ENCODE data around the gene DDX56. TPM values are rescaled to one million over a fixed set of nuclear protein-coding genes. Genes with fewer than 3 reads are reported as not detected.
A peak's percentile ranks its signal among the peaks of the same experiment; 100 is the strongest.

Gene DDX56
- total and polyA plus RNA-seq, 2 of the 13 experiments (the other 11 are each of a cell fraction or from before 2014, with no cell fraction given) = 82.6 to 120 TPM

GRCh38 chr7:44561481-44561880 is 12.2 kb downstream of the DDX56 start (continued):
- TF ChIP-seq KDM5B (CRISPR knock-in tag; IDR thresholded peaks at IDR 0.05; ENCODE audit: borderline replicate concordance) = 0 out of 2 replicates have a peak, but pooled peaks have one; percentile 6

- H2AFZ ChIP-seq (ENCODE audit: low read length) = no peak overlapping the region
- no TSS peak for BruUV-seq (replicated peaks)
- H3K9ac ChIP-seq (ENCODE audit: insufficient read depth, low read depth, low read length) = no peak overlapping the region
- peaks cover 40% of the 10 kb centered on the region for H3K4me1 ChIP-seq (ENCODE audit: insufficient read depth, low read length)
- 83% methylated on average over 4 of the region's 4 CpGs for WGBS (ENCODE audit: low lambda C conversion rate)
- no peaks in the 10 kb centered on the region for H3K79me2 ChIP-seq (ENCODE audit: insufficient read depth, low read length)
- POLR2A ChIA-PET = interaction anchor here (0.5 kb wide), 1 partner anchor 16 kb away, joined by 3 read pairs; no protein-coding TSS in a partner anchor
- no peaks in the 10 kb centered on the region for H3K27me3 ChIP-seq (ENCODE audit: control insufficient read depth in 1 of 2, insufficient read depth in 2 of 2, low read length in 2 of 2)
- CTCF ChIA-PET (ENCODE audit: low intra/inter-chr PET ratio, low total read pairs) = no interaction called here
- H3K4me3 ChIP-seq (replicated peaks in 1 of 3; ENCODE audit: insufficient read depth in 1 of 3, low read depth in 2 of 3, low read length in 3 of 3) = no peak overlapping the region
- in situ Hi-C loops (cut with HindIII; ENCODE audit: extremely low pct_ligation_motif_present, low pct_unique_long_range_greater_than_20kb) = no loop called here
- no peak overlapping the region for H3K4me2 ChIP-seq (ENCODE audit: low read depth, low read length)
- no peaks in the 10 kb centered on the region for H3K9me3 ChIP-seq (ENCODE audit: low read length)
- no peak overlapping the region for H3K27ac ChIP-seq (ENCODE audit: extremely low read length, insufficient read depth, low read length)
- ATAC-seq = peak; percentile 7
- no peak for FAIRE-seq
- peaks cover 1 to 4% of the 10 kb centered on the region in 2 experiments; a peak in 2 of 5 replicates for H3K36me3 ChIP-seq (replicated peaks in 1 of 2; ENCODE audit: control insufficient read depth in 1 of 2, insufficient read depth in 2 of 2, low read length in 2 of 2)
- H4K20me1 ChIP-seq (ENCODE audit: insufficient read depth, low read length) = no peaks in the 10 kb centered on the region
- DNase-seq (ENCODE audit: low spot score) = no peak
- intact Hi-C loops (cut with micrococcal nuclease; ENCODE audit: unreplicated experiment) = no loop called here
- no peak for TF ChIP-seq ZBTB14 (CRISPR knock-in tag; IDR thresholded peaks at IDR 0.05)
- no peak for TF ChIP-seq ZNF446 (CRISPR knock-in tag; IDR thresholded peaks at IDR 0.05)
- no peak for TF ChIP-seq YEATS2 (CRISPR knock-in tag; IDR thresholded peaks at IDR 0.05; ENCODE audit: borderline replicate concordance)
- TF ChIP-seq, protein P1, sequence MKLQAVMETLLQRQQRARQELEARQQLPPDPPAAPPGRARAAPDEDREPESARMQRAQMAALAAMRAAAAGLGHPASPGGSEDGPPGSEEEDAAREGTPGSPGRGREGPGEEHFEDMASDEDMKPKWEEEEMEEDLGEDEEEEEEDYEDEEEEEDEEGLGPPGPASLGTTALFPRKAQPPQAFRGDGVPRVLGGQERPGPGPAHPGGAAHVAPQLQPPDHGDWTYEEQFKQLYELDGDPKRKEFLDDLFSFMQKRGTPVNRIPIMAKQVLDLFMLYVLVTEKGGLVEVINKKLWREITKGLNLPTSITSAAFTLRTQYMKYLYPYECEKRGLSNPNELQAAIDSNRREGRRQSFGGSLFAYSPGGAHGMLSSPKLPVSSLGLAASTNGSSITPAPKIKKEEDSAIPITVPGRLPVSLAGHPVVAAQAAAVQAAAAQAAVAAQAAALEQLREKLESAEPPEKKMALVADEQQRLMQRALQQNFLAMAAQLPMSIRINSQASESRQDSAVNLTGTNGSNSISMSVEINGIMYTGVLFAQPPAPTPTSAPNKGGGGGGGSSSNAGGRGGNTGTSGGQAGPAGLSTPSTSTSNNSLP (IDR thresholded peaks at IDR 0.05; ENCODE audit: low read depth, low read length) = no peak
- TF ChIP-seq NCOR1 (IDR thresholded peaks at IDR 0.05; ENCODE audit: borderline replicate concordance, low read length) = no peak
- no peak for TF ChIP-seq PHF21A (CRISPR knock-in tag; IDR thresholded peaks at IDR 0.05)
- no peak for TF ChIP-seq ZSCAN9 (CRISPR knock-in tag; IDR thresholded peaks at IDR 0.05; ENCODE audit: borderline replicate concordance)
- no peak for TF ChIP-seq CREB1 (IDR thresholded peaks at IDR 0.05)
- no peak for TF ChIP-seq CREB1 (CRISPR knock-in tag; IDR thresholded peaks at IDR 0.05)
- no peak for TF ChIP-seq ZNF136 (CRISPR knock-in tag; IDR thresholded peaks at IDR 0.05; ENCODE audit: low read depth)
- no peak for TF ChIP-seq RNF219 (CRISPR knock-in tag; IDR thresholded peaks at IDR 0.05)
- TF ChIP-seq ZNF644 (CRISPR knock-in tag; IDR thresholded peaks at IDR 0.05; ENCODE audit: low read depth) = no peak
- TF ChIP-seq, protein P2, sequence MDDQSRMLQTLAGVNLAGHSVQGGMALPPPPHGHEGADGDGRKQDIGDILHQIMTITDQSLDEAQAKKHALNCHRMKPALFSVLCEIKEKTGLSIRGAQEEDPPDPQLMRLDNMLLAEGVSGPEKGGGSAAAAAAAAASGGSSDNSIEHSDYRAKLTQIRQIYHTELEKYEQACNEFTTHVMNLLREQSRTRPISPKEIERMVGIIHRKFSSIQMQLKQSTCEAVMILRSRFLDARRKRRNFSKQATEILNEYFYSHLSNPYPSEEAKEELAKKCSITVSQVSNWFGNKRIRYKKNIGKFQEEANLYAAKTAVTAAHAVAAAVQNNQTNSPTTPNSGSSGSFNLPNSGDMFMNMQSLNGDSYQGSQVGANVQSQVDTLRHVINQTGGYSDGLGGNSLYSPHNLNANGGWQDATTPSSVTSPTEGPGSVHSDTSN (CRISPR knock-in tag; IDR thresholded peaks at IDR 0.05; ENCODE audit: borderline replicate concordance) = no peak
- TF ChIP-seq, protein P3, sequence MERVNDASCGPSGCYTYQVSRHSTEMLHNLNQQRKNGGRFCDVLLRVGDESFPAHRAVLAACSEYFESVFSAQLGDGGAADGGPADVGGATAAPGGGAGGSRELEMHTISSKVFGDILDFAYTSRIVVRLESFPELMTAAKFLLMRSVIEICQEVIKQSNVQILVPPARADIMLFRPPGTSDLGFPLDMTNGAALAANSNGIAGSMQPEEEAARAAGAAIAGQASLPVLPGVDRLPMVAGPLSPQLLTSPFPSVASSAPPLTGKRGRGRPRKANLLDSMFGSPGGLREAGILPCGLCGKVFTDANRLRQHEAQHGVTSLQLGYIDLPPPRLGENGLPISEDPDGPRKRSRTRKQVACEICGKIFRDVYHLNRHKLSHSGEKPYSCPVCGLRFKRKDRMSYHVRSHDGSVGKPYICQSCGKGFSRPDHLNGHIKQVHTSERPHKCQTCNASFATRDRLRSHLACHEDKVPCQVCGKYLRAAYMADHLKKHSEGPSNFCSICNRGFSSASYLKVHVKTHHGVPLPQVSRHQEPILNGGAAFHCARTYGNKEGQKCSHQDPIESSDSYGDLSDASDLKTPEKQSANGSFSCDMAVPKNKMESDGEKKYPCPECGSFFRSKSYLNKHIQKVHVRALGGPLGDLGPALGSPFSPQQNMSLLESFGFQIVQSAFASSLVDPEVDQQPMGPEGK (CRISPR knock-in tag; IDR thresholded peaks at IDR 0.05) = no peak
- no peak for TF ChIP-seq SRY (CRISPR knock-in tag; IDR thresholded peaks at IDR 0.05)
Observed at GRCh38 chr7:44559485-44559884, 14.2 kb downstream of the DDX56 start.

All from HepG2 (cell line).